Ovary (tissue), 1 donor: ENCODE measurements around the gene SH3BP1.

ENCODE experiments used
- EP300 ChIP-seq: sonication (generic); formaldehyde crosslinking; IDR thresholded peaks from one replicate; pipeline ENCODE4 v1.6.1; 2017; ENCODE audit warnings: antibody characterized with exemption
- POLR2A ChIP-seq: fragments of 450-650 bp; IDR thresholded peaks from one replicate; pipeline ENCODE4 v1.6.1; 2017; ENCODE audit warnings: antibody characterized with exemption, mild to moderate bottlenecking, moderate library complexity

DNA sequence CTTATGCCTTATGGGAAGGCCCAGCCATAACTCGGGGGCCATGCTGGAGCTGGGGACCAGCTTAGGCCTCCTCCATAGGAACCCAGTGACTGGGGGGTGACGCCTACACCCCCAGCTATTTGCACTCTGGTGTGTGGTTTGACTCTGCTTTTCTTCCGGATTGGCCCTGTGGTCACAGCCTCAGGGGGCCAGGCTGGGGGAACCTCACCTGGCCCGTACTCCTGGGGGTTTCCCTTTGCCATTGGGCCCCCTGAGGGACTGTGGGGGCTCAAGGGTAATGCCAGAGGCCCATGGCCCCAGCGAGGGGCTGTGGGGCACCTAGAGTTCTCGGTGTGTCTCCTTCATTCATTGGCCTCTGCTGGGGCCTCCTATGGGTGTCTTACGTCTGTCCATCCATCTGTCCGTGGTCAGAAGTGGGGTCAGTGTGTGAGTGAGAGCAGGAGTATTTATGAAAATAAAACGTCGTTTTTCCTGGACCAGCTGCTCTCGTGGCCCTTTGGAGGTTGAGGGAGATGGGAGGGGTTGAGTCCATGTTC lies 6.3 kb upstream of the SH3BP1 start:
- no peak for TF ChIP-seq POLR2A
- no peak for TF ChIP-seq EP300
